MM.1S (cell line): ENCODE measurements around the gene PI4K2A.

ENCODE experiments used
- EZH2 ChIP-seq: fragments of 300-600 bp; sonication (generic); optimal IDR thresholded peaks from 2 replicates; pipeline ENCODE3; 2017; ENCODE audit warnings: low read depth, mild to moderate bottlenecking, antibody characterized with exemption, low read length, mixed read lengths
- EZH2phosphoT487 ChIP-seq: fragments of 300-600 bp; sonication (generic); IDR thresholded peaks from 2 replicates; pipeline ENCODE4 v1.6.1; 2018; ENCODE audit warnings: antibody characterized with exemption, low read length
- TF ChIP-seq, protein P1 (sequence below): fragments of 300-600 bp; sonication (generic); IDR thresholded peaks from 2 replicates; pipeline ENCODE4 v1.5.1; 2016; ENCODE audit warnings: antibody characterized with exemption, low read length, mixed read lengths

DNA sequence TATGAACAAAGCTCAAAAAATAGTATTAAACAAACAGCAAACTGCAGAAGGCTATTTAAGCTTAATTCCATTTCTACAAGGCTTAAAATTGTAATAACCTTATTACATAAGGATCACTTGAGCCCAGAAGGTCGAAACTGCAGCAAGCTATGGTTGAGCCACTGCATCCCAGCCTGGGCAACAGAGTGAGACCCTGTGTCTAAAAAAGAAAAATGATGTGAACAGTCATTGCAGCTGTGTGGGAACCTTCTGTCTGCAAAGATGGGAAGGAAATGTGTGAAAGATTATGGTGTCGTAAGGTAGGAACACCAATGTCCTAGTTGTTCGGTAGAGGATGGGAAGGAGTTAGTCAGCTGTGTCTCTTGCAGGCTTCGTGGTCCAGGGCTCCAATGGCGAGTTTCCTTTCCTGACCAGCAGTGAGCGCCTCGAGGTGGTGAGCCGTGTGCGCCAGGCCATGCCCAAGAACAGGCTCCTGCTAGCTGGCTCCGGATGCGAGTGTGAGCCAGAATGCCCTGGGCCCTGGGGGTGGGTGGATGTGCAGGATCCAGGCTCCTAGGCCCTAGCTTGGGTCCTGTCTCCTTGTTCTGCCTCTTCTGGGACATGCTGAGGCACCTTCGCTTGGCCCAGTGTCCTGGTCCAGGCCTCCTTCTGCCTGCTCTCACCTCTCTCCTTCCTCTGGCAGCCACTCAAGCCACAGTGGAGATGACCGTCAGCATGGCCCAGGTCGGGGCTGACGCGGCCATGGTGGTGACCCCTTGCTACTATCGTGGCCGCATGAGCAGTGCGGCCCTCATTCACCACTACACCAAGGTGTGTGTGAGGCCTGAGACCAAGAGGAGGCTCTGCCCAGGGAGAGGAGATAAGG, 41.8 kb upstream of the PI4K2A start:
- TF ChIP-seq, protein P1, sequence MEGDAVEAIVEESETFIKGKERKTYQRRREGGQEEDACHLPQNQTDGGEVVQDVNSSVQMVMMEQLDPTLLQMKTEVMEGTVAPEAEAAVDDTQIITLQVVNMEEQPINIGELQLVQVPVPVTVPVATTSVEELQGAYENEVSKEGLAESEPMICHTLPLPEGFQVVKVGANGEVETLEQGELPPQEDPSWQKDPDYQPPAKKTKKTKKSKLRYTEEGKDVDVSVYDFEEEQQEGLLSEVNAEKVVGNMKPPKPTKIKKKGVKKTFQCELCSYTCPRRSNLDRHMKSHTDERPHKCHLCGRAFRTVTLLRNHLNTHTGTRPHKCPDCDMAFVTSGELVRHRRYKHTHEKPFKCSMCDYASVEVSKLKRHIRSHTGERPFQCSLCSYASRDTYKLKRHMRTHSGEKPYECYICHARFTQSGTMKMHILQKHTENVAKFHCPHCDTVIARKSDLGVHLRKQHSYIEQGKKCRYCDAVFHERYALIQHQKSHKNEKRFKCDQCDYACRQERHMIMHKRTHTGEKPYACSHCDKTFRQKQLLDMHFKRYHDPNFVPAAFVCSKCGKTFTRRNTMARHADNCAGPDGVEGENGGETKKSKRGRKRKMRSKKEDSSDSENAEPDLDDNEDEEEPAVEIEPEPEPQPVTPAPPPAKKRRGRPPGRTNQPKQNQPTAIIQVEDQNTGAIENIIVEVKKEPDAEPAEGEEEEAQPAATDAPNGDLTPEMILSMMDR, result no peak
- TF ChIP-seq EZH2 (no peak), EZH2phosphoT487 (no peak)
